ENCODE measurements around the gene NEU3. TPM values are rescaled to one million over a fixed set of nuclear protein-coding genes. Genes with fewer than 3 reads are reported as not detected.
"Not testable (repeated sequence)": the region's sequence is repeated elsewhere in the genome, so short reads cannot be mapped to it uniquely, and the experiment has no call there.

Gene NEU3
- total RNA-seq (2014; rRNA removed; shearing (Covaris generic); ENCODE audit: low replicate concordance): 4.9 and 10.9 TPM in 2 replicates

- no peaks in the 10 kb centered on the region for H3K9me3 ChIP-seq
- H3K36me3 ChIP-seq: no peaks in the 10 kb centered on the region; the same call in 1 of the 2 replicates
- no peaks in the 10 kb centered on the region for H3K27me3 ChIP-seq
- H3K4me3 ChIP-seq: peak within 1 kb of the TSS; percentile 83
- peak; percentile 86 for DNase-seq
These were observed at the start of gene NEU3 for GRCh38 chr11:74988541-74989259. NEU3 (plus strand) TSS chr11:74988933; CDS start chr11:74989061, 128 bp downstream.

- H3K36me3 ChIP-seq: peaks cover 11% of the 10 kb centered on the region
- H3K9me3 ChIP-seq: no peaks in the 10 kb centered on the region
- no peaks in the 10 kb centered on the region for H3K27me3 ChIP-seq
- H3K4me3 ChIP-seq: no peak overlapping the region
- no peak for DNase-seq
These were observed 47.2 kb upstream of the NEU3 start for GRCh38 chr11:74941492-74941891.

GRCh38 chr11:74942073-74942759 lies 46.5 kb upstream of the NEU3 start:
- no peaks in the 10 kb centered on the region for H3K9me3 ChIP-seq
- DNase-seq: no peak
- no peak overlapping the region for H3K4me3 ChIP-seq

GRCh38 chr11:74948546-74948897 lies 40.2 kb upstream of the NEU3 start:
- peak overlapping the region; percentile 92 for H3K4me3 ChIP-seq
- DNase-seq: peak; percentile 1
- no peaks in the 10 kb centered on the region for H3K27me3 ChIP-seq
- no peaks in the 10 kb centered on the region for H3K9me3 ChIP-seq
- H3K36me3 ChIP-seq: peaks cover 27% of the 10 kb centered on the region

More at GRCh38 chr11:74942073-74942759, 46.5 kb upstream of the NEU3 start:
- no peaks in the 10 kb centered on the region for H3K27me3 ChIP-seq
- peaks cover 10% of the 10 kb centered on the region for H3K36me3 ChIP-seq

GRCh38 chr11:74948898-74949752 lies 39.6 kb upstream of the NEU3 start, which contains the start of the genes SPCS2 and XRRA1:
SPCS2 (plus strand) TSS chr11:74949266; CDS start chr11:74949286, 20 bp downstream.
XRRA1 (minus strand) TSS chr11:74949091; CDS start chr11:74940878, 8,213 bp downstream.
- Histone ChIP-seq H3K9me3 (no peaks in the 10 kb centered on the region), H3K27me3 (no peaks in the 10 kb centered on the region), H3K4me3 (peak within 1 kb of the TSS; percentile 92), H3K36me3 (peaks cover 33% of the 10 kb centered on the region)
- DNase-seq: peak; percentile 99

- no peaks in the 10 kb centered on the region for H3K9me3 ChIP-seq
- peaks cover 32% of the 10 kb centered on the region for H3K36me3 ChIP-seq
- DNase-seq: no peak
- H3K4me3 ChIP-seq: peak overlapping the region; percentile 92
- H3K27me3 ChIP-seq: no peaks in the 10 kb centered on the region
These were observed 39.0 kb upstream of the NEU3 start for GRCh38 chr11:74949753-74950137.

GRCh38 chr11:74950374-74950969 lies 38.3 kb upstream of the NEU3 start:
- Histone ChIP-seq H3K36me3 (peaks cover 35% of the 10 kb centered on the region), H3K9me3 (no peaks in the 10 kb centered on the region), H3K27me3 (no peaks in the 10 kb centered on the region), H3K4me3 (peak overlapping the region; percentile 92)
- no peak for DNase-seq

GRCh38 chr11:74951226-74951625 lies 37.5 kb upstream of the NEU3 start:
- Histone ChIP-seq H3K27me3 (no peaks in the 10 kb centered on the region), H3K9me3 (no peaks in the 10 kb centered on the region), H3K4me3 (no peak overlapping the region), H3K36me3 (peaks cover 35% of the 10 kb centered on the region)
- no peak for DNase-seq

GRCh38 chr11:74952752-74953151 lies 36.0 kb upstream of the NEU3 start:
- Histone ChIP-seq H3K27me3 (no peaks in the 10 kb centered on the region), H3K9me3 (no peaks in the 10 kb centered on the region), H3K4me3 (no peak overlapping the region), H3K36me3 (peaks cover 39% of the 10 kb centered on the region)
- DNase-seq: no peak

- Histone ChIP-seq H3K36me3 (peaks cover 45% of the 10 kb centered on the region), H3K9me3 (no peaks in the 10 kb centered on the region), H3K4me3 (no peak overlapping the region), H3K27me3 (no peaks in the 10 kb centered on the region)
- no peak for DNase-seq
These were observed 35.3 kb upstream of the NEU3 start for GRCh38 chr11:74953451-74953850.

GRCh38 chr11:74954199-74954598 lies 34.5 kb upstream of the NEU3 start:
- H3K4me3 ChIP-seq: no peak overlapping the region
- DNase-seq: no peak
- no peaks in the 10 kb centered on the region for H3K27me3 ChIP-seq
- no peaks in the 10 kb centered on the region for H3K9me3 ChIP-seq
- peaks cover 45% of the 10 kb centered on the region for H3K36me3 ChIP-seq

- DNase-seq: no peak
- no peak overlapping the region for H3K4me3 ChIP-seq
- H3K27me3 ChIP-seq: no peaks in the 10 kb centered on the region
These were observed 32.2 kb upstream of the NEU3 start for GRCh38 chr11:74956397-74957015.

GRCh38 chr11:74957937-74958629 lies 30.6 kb upstream of the NEU3 start:
- Histone ChIP-seq H3K4me3 (no peak overlapping the region), H3K36me3 (peaks cover 48% of the 10 kb centered on the region), H3K9me3 (no peaks in the 10 kb centered on the region), H3K27me3 (no peaks in the 10 kb centered on the region)
- DNase-seq: no peak

More at GRCh38 chr11:74956397-74957015, 32.2 kb upstream of the NEU3 start:
- Histone ChIP-seq H3K36me3 (peaks cover 49% of the 10 kb centered on the region), H3K9me3 (no peaks in the 10 kb centered on the region)

- DNase-seq, H3K4me3 ChIP-seq, H3K9me3 ChIP-seq, H3K27me3 ChIP-seq: not testable (repeated sequence)
- H3K36me3 ChIP-seq: peaks cover 45% of the 10 kb centered on the region
These were observed 28.6 kb upstream of the NEU3 start for GRCh38 chr11:74960128-74960527.

GRCh38 chr11:74966651-74967050 lies 22.1 kb upstream of the NEU3 start:
- no peak for DNase-seq
- no peaks in the 10 kb centered on the region for H3K9me3 ChIP-seq
- H3K36me3 ChIP-seq: peaks cover 58% of the 10 kb centered on the region
- no peak overlapping the region for H3K4me3 ChIP-seq
- H3K27me3 ChIP-seq: no peaks in the 10 kb centered on the region

All from MG63 (cell line).